Posterior vena cava (tissue), 2 donors: Measurements from ENCODE around the gene EGFR. TPM values are rescaled to one million over a fixed set of nuclear protein-coding genes. Genes with fewer than 3 reads are reported as not detected.

Experiments
- DNase-seq: peaks from one replicate; pipeline ENCODE4 v3.0.0-alpha.2; 2020; ENCODE audit warnings: low spot score
- intact Hi-C, 2 donors: fragments of 100-400 bp; cut with DNase I; formaldehyde crosslinking; loops; one replicate each; pipeline versions ENCODE4 v1.14.1 to v1.14.2; 2022 to 2023
- total RNA-seq, 2 donors: library from RNA; stranded (reverse); fragmentation: NEBNext Ultra II Directional; extraction: Animal tissue kit (Norgen Biotek cat#: 25700); gene quantifications; one replicate each; pipeline ENCODE4 v1.2.1, GENCODE V29; 2021
- donor health status: DM: yes; HTN: yes; CAD: no.
- donor health status: DM: yes; HTN: yes; CAD: no.

EGFR gene
- total RNA-seq, 2 donors from 2014 or later, result 80.8 to 87.2 TPM

DNA sequence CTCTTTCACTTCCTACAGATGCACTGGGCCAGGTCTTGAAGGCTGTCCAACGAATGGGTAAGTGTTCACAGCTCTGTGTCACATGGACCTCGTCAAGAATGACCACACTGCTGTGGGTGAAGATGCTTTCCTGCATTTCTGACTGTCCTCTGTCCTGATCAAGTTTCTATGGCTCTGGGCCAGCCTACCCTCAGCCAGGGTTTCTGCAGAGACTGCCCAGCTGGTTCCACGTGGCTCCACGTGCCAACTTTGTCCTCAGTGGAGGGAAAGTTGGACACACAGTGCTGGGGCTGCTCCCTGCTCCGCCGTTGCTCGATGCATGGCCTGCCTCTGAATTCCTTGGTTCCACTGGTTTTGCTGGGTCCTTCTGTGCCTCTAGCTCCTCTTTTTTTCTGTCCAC lies 152.3 kb downstream of the EGFR start:
- intact Hi-C loops, result no loop called here
- no peak for DNase-seq

DNA sequence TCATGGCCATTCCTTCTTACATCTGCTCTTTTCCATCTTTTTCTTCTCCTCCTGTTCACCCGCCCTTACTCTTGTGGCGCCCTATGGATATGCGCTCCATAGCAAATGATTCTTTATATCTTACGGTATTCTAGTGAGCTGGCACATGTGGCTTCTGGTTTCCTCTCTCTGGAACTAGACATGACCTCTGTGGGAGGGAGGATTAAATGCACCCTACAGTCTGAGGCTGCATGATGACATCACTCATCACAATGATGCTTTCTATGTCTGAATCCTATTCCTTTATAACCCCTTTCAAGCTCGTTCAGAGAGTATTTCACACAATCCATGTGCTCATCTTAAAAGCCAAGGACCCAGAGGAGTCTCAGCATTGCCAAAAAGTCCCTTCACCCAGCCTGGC lies 153.3 kb downstream of the EGFR start:
- DNase-seq, result no peak
- intact Hi-C loops, result no loop called here

DNA sequence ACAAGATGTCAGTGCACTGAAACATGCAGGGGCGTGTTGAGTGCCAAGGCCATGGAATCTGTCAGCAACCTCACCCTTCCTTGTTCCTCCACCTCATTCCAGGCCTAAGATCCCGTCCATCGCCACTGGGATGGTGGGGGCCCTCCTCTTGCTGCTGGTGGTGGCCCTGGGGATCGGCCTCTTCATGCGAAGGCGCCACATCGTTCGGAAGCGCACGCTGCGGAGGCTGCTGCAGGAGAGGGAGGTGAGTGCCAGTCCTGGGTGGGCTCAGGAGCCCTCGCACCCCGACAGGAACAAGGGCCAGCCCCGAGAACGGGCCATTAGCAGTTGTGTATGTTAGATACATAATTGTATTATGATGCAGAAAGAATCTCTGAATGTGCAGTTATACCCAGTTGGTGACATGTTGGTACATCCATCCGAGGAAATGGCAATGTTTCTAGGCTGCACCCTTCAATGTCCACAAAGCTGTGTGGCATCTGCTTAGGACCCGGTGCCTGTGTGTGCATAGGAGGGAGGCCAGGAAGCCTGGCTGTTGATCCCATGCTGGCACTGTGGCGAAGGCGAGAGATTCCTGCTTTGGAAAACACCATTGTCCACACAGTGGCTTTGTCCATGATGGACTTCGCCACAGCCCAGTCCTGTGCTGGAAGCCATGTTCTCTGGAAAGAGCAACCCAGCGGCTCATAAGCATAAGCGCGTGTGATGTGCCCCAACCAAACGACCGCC lies 154.2 kb downstream of the EGFR start:
- no peak for DNase-seq
- intact Hi-C loops, result no loop called here

DNA sequence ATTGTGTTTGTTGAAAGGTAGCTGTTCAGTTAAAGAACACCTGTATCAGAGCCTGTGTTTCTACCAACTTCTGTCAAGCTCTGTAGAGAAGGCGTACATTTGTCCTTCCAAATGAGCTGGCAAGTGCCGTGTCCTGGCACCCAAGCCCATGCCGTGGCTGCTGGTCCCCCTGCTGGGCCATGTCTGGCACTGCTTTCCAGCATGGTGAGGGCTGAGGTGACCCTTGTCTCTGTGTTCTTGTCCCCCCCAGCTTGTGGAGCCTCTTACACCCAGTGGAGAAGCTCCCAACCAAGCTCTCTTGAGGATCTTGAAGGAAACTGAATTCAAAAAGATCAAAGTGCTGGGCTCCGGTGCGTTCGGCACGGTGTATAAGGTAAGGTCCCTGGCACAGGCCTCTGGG lies 154.9 kb downstream of the EGFR start:
- intact Hi-C loops, result no loop called here
- DNase-seq, result no peak

DNA sequence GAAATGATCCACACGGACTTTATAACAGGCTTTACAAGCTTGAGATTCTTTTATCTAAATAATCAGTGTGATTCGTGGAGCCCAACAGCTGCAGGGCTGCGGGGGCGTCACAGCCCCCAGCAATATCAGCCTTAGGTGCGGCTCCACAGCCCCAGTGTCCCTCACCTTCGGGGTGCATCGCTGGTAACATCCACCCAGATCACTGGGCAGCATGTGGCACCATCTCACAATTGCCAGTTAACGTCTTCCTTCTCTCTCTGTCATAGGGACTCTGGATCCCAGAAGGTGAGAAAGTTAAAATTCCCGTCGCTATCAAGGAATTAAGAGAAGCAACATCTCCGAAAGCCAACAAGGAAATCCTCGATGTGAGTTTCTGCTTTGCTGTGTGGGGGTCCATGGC lies 155.6 kb downstream of the EGFR start:
- intact Hi-C loops, result no loop called here
- DNase-seq, result no peak

DNA sequence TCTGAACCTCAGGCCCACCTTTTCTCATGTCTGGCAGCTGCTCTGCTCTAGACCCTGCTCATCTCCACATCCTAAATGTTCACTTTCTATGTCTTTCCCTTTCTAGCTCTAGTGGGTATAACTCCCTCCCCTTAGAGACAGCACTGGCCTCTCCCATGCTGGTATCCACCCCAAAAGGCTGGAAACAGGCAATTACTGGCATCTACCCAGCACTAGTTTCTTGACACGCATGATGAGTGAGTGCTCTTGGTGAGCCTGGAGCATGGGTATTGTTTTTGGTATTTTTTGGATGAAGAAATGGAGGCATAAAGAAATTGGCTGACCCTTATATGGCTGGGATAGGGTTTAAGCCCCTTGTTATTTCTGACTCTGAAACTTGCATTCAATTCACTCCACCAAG lies 156.0 kb downstream of the EGFR start:
- intact Hi-C loops, result no loop called here
- no peak for DNase-seq

DNA sequence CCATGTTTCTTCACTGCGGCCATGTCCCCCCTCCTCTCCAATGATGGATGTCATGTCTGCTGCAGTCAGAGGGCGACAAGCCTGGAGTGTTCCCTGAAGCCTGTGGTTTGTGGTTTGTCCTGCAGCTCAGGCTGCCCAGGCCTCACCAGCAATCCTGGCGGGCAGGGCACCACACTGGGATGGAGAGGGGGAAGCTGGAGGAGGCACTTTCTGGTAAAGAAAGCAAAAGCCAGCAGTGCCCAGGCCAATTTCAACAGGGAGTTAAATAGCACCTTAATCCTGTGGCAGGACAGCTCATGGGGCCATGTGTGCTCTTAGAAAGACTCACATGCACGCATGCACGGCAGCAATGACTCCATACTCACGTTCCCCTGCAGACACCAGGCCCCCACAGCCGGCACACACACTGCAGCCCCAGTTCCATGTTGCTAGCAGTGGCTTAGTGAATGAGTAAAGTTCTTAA lies 158.3 kb downstream of the EGFR start:
- intact Hi-C loops, result no loop called here

DNA sequence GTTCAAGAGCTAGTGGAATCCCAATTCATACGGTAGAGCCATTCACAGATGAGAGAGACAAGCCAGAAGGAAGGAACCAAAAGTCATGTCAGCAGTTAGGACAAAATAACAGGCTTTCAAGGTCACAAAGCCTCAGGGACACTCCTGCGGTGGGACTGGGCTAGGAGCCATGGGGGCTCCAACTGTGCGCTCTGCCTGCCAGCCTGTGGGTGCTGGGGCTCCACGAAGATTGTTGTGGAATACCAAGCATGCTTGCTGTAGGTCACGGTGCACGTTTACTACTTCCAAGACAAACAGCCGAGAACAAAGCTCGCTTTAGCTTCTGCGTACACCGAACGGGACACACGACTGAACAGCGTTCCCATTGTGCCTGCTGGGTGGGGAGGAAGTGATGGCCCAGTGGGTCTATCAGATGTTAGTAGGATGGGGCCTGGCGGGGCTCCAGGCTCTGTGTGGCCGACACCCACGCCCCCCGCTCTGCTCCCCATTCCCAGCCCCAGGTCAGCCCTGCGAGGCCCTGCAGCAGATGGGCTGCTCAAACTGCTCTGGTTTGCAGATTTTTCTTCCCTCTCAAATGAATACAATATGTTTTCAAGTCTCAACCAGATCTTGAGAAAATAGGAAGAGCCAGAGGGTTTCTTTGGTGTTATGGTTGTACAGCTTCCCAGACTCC lies 158.9 kb downstream of the EGFR start:
- DNase-seq, result peak; percentile 53
- intact Hi-C loops, result no loop called here

More for the DNA sequence above, 158.3 kb downstream of the EGFR start:
- peak; percentile 52 for DNase-seq

DNA sequence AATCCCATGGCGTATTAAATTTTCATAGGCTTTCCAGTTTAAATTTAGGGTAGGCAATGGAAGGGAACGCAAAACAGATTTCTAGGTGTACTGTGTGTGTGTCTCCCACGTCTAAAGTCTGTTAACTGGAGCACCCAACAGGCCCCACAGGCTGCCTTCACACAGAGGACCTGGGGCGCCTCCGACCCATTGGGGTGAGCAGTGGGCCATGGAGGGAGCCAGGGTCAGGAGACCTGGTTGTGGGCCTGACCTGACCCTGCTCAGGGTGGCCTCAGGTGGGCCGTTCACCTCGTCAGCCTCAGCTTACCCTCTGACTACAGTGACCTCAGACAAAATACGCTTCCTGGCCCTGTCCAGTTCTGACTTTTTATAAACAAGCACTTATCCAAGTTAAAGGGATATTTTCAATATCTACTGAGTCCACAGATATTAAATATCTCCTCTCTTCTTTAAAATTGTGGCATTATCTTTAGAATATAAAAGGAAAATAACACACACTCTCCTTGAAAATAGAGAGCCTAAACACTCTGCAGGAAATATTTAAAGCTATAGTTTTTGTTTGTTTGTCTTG lies 159.6 kb downstream of the EGFR start:
- intact Hi-C loops, result no loop called here
- no peak for DNase-seq

DNA sequence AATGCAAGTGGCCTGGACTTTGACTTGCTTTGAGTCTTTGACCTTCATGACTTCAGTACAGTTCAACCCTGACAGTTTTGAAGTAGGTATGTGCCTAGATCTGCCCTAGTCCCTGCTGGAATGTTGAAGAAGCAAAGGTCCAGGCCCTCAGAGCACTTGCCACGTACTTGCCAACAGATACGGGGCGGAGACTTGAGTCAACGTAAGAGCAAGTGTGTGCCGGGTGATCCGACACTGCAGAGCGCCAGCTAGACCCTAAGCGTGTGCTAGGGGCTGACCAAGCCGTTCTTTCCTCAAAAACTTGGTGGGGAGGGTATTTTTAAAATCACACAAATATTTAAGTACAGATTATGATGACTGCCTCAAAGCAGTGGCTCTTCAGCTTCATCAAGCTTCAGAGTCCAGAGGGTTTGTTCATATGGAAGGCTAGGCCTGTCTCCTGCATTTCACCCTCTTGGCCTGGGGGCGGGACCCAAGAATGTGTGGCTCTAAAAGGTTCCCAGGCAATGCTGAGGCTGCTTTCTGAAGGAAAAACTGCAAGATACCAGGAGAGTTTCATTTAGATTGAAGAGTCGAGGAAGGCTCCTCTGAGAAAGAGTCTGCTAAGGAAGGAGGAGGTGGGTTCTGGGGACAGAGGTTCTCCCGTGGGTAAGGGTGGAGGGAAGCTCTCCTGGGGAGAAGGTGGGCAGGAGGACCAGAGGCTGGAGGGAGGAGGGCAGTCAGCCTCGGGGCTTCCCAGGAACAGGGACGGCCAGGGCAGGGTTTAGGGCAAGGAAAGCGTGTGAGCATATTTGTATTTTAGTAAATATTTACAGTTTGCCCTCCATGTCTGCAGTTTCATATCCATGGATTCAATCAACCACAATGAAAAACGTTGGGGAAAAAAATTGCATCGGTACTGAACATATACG lies 160.3 kb downstream of the EGFR start:
- intact Hi-C loops, result no loop called here
- no peak for DNase-seq

DNA sequence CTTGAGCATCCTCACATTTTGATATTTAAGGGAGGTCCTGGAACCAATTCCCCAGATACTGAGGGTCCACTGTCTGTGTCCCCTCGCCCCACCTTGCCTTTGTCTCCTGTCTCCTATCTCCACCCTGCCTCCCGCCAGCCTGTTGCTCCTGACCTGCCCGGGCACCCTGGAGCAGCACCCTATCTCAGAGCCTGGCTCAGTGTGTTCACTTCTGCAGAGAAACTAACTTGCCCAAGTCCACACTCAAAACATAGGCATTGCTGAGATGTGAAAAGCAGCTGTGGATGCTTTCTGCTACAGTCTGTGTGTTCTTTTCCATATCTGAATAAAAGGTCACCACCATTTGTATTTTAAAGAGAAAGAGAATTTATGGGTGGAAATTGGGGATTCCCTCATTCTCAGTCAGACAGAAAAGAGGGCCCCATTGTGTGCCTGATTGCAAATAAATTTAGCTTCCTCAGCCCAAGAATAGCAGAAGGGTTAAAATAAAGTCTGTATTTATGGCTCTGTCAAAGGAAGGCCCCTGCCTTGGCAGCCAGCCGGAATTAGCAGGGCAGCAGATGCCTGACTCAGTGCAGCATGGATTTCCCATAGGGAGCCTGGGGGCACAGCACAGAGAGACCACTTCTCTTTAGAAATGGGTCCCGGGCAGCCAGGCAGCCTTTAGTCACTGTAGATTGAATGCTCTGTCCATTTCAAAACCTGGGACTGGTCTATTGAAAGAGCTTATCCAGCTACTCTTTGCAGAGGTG lies 161.3 kb downstream of the EGFR start:
- intact Hi-C loops, result no loop called here

DNA sequence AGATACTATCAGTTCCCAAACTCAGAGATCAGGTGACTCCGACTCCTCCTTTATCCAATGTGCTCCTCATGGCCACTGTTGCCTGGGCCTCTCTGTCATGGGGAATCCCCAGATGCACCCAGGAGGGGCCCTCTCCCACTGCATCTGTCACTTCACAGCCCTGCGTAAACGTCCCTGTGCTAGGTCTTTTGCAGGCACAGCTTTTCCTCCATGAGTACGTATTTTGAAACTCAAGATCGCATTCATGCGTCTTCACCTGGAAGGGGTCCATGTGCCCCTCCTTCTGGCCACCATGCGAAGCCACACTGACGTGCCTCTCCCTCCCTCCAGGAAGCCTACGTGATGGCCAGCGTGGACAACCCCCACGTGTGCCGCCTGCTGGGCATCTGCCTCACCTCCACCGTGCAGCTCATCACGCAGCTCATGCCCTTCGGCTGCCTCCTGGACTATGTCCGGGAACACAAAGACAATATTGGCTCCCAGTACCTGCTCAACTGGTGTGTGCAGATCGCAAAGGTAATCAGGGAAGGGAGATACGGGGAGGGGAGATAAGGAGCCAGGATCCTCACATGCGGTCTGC lies 162.2 kb downstream of the EGFR start:
- intact Hi-C loops, result no loop called here
- DNase-seq, result no peak

More for the DNA sequence above, 161.3 kb downstream of the EGFR start:
- no peak for DNase-seq

DNA sequence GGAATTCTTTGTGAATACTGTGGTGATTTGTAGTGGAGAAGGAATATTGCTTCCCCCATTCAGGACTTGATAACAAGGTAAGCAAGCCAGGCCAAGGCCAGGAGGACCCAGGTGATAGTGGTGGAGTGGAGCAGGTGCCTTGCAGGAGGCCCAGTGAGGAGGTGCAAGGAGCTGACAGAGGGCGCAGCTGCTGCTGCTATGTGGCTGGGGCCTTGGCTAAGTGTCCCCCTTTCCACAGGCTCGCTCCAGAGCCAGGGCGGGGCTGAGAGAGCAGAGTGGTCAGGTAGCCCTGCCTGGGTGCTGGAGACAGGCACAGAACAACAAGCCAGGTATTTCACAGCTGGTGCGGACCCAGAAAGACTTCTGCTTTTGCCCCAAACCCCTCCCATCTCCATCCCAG lies 162.9 kb downstream of the EGFR start:
- no peak for DNase-seq
- intact Hi-C loops, result no loop called here

DNA sequence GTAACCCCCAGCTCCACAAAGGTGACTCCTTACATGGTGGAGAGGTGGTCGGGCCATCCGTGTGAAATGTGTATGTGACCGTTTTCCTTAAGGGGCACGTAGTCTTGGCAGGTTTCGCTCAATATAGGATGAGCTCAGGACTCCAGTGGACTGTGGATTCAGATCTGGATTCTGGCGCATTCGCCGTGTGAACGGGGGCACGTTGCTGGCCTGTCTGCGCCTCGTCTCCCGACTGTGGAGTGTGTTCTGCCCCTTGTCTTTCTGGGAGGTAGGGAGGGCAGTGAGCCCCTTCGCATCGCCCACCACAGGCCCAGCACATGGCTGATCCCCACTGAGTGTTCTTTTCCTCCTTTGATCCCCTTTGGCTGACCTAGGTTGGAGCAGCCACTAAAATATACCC lies 165.1 kb downstream of the EGFR start:
- no peak for DNase-seq
- intact Hi-C loops, result no loop called here

DNA sequence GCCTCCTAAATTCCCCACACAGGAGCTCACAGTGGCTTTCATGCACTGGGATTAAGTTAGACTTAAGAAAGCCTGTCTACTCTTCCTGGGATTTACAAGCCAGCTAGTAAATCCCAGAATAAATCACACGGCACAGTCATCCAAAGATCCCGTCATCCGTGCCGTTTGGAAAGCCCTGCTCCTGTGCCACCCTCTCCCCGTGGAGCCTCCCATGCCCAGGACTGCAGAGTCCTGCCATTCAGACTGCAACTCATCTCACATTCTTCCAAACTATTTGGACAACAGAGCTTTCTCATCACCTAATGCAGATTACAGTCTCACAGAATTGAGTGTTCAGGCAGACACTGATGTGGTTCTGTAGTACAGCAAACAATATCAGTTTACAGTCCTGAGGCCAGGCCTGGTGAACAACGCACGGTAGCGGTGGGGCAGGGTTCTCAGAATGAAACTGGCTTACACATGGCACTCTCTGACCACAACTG lies 166.5 kb downstream of the EGFR start:
- no peak for DNase-seq
- intact Hi-C loops, result no loop called here

DNA sequence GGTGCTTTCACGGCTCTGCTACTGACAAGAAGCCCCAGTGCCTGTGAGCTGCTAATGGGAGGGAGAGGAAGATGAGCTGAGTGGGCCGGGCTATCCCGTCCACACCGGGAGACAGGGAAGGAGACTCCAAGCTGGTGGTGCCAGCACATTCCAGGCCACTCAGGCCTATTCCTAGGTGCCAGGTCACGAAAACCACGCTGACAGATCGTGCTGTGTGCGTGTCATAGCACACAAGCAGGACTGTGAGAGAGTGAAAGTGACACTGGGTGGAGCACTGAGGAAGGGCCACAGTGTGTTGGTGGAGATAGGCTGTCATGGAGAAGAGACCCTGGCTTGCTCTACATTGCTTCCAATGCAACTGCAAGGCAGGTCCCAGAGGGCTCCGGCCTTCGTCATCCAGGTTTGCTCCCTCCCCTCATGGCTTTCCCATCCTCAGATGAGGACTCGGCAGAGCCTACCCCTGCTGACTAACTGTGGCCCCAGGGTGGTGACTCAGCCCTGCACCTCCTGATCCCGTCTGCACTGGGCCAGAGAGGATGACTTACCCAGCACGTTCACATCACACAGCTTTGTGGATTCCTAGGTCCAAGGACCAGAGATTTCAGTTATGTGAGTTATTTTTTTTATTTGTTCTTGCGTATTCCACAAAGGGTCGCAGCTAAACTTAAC lies 167.3 kb downstream of the EGFR start:
- peak; percentile 89 for DNase-seq
- intact Hi-C loops, result no loop called here

DNA sequence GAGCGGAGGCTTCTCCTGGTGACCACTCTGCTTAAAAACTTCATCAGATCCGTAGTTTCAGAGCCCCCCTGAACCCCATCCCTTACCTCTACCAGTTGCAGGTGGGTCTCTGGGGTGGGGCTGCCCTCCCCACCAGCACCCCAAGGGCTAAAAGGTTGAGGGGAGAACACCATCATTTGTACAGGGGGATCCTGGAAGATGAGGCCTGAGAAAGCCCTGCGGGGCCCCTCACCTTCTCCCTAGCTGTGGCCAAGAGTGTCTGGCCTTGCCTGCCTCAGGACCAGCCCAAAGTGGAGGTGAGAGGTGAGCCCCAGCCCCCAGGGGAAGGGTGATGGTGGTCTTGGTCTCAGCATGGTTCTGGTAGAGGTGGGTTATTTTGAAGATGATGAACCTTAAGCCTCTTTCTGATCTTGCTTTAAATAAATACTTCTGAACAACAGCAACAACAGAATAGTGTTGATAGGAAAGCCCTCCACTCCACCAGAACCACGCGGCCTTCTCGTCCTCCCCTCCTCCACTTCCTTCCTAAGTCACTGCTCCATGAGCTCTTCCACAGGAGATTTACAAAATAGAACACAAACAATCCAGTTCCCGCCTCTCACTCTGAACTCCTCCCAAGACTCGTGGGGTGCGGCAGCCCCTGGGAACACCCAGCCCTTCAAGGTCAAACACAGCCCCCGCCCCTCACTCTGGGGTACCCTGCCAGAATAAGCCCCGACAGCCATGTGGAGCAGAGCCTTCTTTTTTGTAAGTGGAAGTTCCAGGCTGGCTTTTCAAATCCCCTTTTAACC lies 169.1 kb downstream of the EGFR start:
- intact Hi-C loops, result no loop called here
- DNase-seq, result no peak
